Measurements from ENCODE around the gene AP1M2.
"Not testable (repeated sequence)": the region's sequence is repeated elsewhere in the genome, so short reads cannot be mapped to it uniquely, and the experiment has no call there.

AP1M2 gene

DNA sequence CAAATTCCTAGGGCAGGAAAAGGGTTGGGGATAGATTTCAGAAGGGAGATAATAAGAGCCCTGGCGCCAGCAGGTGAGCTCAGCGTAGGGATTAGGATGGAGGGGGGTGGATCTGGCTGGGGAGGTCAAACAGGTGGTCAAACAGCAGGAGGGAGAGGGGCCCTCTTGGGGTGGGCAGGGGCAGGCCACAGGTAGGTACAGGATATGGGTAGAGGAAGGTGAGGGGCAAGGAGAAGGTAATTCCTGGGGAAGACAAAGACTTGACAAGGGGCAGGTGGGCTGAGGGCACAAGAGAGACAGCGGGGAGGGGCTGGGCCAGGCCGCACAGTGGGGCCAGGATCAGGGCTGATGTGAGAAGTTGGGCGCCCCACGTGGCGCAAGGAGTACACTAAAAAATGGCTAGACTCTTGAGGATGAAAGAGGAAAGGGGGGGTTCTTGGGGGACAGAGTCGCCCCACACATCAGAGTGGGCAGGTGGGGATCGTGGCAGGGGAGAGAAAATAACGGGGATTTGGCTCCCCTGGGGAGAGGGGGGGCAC is 22.0 kb downstream of the AP1M2 start:
- DNase-seq (ENCODE audit: low spot score), result peak; percentile 76

GRCh38 chr19:10562609-10563008 is 24.5 kb downstream of the AP1M2 start:
- DNase-seq (ENCODE audit: low spot score), result no peak

GRCh38 chr19:10560154-10560553 is 27.0 kb downstream of the AP1M2 start:
- DNase-seq (ENCODE audit: low spot score), result no peak

DNA sequence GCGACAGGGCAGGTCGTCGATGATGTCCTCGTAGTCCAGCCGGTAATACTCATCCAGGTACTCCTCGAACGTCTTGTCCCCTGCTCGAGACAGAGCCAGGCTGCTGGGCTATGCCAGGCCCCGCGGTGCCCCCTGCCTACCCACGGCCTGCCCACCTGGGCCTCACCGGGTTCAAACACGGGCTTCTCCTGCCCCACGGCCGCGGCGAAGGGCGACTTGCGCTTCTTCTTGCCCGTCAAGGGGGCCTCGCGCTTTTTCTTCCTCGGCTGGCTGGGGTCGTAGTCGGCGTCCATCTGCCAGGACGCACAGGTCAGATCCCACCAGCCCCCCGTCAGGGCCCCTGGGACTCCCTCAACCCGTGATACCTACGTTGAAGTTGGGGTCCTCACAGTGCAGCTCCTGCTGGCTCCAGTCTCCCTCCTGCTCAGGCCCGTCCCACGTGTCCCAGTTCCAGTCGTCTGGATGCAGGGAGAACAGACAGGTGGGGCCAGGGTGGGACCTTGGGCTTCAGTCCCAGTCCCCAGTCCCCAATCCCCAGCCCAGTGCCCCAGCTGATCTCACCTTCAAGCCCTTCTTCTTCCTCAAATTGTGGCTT is 29.4 kb downstream of the AP1M2 start:
- no peak for DNase-seq (ENCODE audit: low spot score)

- DNase-seq (ENCODE audit: low spot score), result no peak
Observed at GRCh38 chr19:10555610-10555973, 31.5 kb downstream of the AP1M2 start.

DNA sequence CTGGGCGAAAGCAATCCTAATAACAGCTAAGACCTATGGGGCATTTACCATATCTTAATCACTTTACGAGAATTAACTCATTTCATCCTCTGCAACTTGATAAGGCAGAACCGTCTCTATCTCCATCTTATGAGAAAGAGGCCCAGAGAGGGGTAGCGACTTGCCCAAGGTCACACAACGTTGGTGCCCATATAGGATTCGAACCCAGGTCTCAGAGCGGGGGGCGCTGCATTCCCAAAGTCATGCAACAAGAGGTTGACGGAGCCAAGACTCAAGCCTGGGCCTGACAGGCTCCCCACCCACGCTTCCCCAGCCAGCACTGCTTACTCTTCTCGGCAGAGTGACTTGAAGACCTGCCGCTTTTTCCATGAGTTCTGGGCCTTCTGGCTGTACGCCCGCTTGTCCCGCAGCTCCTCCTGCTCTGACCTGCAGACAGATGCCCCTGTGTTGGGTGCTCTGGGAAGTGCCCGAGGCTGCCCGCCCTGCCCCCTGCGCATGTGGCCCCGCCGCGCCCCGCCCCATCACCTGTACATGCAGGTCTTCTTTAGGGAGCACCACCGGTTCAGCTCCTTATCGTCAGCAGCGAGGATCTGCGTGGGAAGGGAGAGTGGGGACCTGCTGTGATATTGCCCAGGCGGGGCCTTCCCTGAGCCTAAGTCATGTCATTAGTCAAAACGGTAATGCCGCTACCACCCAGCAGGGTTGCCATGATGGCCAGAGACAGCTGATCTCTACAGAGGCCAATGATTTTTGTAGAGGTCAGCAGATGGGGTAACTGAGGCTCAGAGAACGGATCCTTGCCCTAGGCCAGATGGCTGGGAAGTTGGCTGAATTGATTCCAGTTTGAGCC is 32.1 kb downstream of the AP1M2 start:
- DNase-seq (ENCODE audit: low spot score), result no peak

DNA sequence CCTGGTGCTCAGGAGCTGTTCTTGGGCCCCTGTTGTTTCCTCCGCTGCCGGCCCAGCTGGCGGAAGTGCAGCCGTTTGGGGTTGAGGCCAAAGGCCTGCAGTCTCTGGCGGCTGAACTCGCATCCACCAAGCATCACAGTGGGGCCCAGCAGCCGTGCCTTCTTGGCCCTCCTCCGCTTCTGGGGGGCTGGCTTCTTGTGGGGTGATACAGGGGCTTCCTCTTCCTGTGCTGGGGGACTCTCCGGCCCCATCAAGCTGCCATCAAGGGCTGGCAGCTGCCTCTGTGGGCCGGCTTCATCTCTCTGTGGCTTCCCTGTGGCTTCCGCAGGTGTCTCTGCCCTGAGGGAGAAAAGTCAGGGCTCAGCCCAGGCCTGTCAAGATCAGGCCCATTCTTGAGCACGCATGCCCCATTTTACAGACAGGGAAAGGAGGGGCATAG is 33.1 kb downstream of the AP1M2 start:
- DNase-seq (ENCODE audit: low spot score), result no peak

DNA sequence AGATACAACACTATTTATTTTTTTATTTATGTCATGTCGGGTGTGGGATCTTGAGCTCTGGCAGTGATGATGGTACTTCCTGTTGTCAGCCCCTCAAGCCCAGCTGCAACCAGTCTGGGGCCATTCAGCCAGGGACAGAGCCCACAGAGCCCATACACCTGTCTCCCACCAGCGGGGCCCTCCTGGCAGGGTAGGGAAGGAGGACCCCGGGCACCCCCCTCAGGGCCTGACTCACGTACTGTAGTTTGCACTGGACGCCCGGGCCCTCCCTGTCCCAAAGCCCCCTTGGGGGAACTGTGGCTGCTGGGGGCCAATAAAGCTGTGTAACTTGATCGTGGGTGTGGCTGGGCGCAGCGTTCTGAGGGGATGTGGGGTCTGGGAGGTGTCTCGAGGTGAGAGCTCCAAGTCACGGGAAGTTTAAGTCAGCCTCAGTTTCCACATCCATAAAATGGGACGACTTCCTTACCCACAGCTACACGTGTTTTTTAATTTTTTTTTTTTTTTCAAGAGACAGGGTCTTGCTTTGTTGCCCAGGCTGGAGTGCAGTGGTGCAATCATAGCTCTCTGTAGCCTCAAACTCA is 33.9 kb downstream of the AP1M2 start:
- DNase-seq (ENCODE audit: low spot score), result no peak

GRCh38 chr19:10552510-10553053 is 34.5 kb downstream of the AP1M2 start:
- DNase-seq (ENCODE audit: low spot score), result peak; percentile 76

DNA sequence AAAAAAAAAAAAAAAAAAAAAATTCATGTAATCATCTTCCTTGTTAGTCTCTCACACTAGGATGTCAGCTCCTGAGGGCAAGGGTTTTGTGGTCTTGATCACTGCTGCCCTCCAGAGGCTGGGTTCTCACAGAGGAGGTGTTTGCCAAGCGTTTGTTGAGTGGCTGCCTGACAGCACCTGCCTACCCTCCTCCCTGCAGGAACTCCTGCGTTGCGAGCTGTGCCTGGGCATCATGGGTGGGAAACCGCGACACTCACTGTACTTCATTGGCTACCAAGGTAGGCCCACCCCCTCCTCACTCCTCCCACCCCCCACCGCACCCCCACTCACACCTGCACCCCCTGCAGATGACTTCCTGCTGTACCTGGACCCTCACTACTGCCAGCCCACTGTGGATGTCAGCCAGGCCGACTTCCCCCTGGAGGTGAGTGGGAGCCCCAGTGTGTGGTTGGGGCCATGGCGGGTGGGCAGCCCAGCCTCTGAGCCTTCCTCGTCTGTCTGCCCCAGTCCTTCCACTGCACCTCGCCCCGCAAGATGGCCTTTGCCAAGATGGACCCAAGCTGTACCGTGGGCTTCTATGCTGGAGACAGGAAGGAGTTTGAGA is 35.3 kb downstream of the AP1M2 start:
- DNase-seq (ENCODE audit: low spot score), result peak; percentile 0

DNA sequence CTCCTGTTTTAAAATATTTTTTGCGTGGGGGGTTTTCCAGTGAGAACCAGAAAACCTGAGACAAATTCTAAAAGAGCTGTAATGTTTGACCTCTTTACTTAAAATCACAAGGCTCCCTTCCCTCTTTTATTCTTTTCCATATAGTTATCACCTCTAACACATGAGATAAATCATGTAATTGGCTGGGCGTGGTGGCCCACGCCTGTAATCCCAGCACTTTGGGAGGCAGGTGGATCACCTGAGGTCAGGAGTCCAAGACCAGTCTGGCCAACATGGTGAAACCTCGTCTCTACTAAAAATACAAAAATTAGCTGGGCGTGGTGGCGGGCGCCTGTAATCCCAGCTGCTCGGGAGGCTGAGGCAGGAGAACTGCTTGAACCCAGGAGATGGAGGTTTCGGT is 36.1 kb downstream of the AP1M2 start:
- DNase-seq (ENCODE audit: low spot score), result not testable (repeated sequence)

- DNase-seq (ENCODE audit: low spot score), result peak; percentile 1
Observed at GRCh38 chr19:10550336-10550735, 36.8 kb downstream of the AP1M2 start.

DNA sequence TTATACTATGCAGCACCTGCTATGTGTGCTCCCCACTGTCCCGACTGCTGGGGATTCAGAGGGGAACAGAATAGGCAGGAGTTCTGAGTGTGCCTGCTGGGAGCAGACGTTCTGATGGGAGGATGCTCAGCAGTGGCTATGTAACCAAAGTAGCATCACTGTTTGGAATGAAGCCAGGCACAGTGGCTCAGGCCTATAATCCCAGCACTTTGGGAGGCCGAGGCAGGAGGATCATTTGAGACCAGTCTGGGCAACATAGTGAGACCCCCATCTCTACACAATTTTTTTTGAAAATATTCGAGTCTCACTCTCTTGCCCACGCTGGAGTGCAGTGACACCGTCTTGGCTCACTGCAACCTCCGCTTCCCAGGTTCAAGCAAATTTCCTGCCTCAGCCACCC is 37.4 kb downstream of the AP1M2 start:
- DNase-seq (ENCODE audit: low spot score), result peak; percentile 2

GRCh38 chr19:10548746-10549276 is 38.3 kb downstream of the AP1M2 start:
- no peak for DNase-seq (ENCODE audit: low spot score)

DNA sequence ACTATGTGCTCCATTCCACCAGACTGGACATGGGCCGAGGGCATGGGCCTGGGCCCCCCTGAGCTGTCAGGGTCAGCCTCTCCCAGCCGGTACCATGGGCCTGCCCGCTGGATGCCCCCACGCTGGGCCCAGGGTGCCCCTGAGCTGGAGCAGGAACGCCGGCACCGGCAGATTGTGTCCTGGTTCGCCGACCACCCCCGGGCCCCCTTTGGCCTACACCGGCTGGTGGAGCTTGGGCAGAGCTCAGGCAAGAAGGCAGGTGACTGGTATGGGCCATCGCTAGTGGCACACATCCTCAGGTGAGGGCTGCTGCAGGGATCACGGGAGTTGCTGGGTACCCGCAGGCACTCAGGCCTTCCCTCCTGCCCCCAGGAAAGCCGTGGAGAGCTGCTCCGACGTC is 40.3 kb downstream of the AP1M2 start:
- no peak for DNase-seq (ENCODE audit: low spot score)

- no peak for DNase-seq (ENCODE audit: low spot score)
Observed at GRCh38 chr19:10544753-10545251, 42.3 kb downstream of the AP1M2 start.

DNA sequence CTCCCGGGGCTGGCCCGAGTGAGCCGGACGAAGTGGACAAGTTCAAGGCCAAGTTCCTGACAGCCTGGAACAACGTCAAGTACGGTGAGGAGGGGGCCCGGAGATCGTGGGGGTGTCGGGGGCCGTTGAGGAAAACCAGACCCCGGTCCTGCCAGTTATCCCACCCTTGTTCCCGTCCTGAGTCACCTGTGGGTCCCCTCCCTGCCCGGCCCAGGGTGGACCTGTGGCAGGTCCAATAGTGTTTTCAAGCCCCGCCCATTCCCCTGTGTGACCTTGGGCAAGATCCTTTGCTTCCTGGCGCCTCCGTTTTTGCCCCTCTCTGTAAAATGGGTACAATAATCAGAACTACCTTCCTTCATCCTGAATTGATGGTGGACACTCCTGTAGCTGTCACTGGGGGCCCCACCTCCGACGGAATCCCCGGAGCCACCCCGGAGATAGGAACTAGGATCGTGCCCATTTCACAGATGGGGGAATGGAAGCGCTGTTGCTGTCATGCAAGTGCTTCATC is 42.8 kb downstream of the AP1M2 start:
- DNase-seq (ENCODE audit: low spot score), result no peak

GRCh38 chr19:10543420-10544241 is 43.5 kb downstream of the AP1M2 start, which contains the start of gene ATG4D:
Gene ATG4D (plus strand): TSS chr19:10543904. CDS start chr19:10544091, 187 bp downstream.
- peak; percentile 97 for DNase-seq (ENCODE audit: low spot score)

GRCh38 chr19:10543059-10543419 is 44.1 kb downstream of the AP1M2 start:
- no peak for DNase-seq (ENCODE audit: low spot score)

DNA sequence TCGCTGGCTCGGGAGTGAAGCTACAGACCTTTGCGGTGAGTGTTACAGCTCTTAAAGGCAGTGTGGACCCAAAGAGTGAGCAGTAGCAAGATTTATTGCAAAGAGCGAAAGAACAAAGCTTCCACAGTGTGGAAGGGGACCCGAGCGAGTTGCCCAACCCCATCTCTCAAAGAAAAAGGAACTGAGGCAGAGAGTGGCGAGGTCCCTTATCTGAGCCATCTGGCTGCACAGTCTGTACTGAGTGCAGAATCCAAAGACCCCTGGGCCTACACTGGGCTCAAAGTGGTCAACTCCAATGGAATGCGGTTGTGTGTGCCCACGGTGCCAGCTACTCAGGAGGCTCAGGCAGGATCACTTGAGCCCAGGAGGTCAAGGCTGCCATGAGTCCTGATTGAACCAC is 48.1 kb downstream of the AP1M2 start:
- DNase-seq (ENCODE audit: low spot score), result not testable (repeated sequence)

All from hepatic stellate cell (primary cell).